Stomach (tissue), 4 donors: ENCODE results near the gene FAU.

Experiments
- POLR2A ChIP-seq, 4 donors: fragments of 450-650 bp; IDR thresholded peaks; one replicate each; pipeline ENCODE4 v1.6.1; 2016; ENCODE audit warnings: antibody characterized with exemption in 4 of 4, control low read depth in 2 of 4, mild to moderate bottlenecking in 1 of 4, moderate library complexity in 1 of 4
- TF ChIP-seq, protein P1 (sequence below), 7 experiments: fragments of 450-650 bp in 4 of 7; fragments of 200-600 bp in 3 of 7; sonication (generic) in 3 of 7; IDR thresholded peaks; one replicate each; pipeline ENCODE4 v1.5.1; 2016 to 2019; ENCODE audit warnings: antibody characterized with exemption in 7 of 7, control low read depth in 2 of 7, mild to moderate bottlenecking in 1 of 7

DNA sequence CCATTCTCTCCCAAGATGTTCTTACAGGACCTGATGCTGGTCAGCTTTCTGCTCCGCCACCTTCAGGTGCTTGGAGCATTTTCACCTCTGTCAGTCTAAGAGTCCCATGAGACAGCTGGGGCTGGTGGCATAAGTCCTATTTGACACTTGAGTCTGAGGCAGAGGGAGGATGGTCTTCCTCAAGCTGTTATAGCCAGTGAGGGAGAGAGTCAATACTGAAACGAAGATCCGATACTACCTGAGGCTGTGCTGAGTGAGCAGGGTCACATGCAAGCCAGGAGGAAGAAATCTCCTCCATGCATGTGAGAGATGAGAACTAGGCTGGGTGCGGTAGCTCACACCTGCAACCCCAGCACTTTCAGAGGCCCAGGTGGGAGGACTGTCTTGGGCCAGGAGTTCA, 32.3 kb downstream of the FAU start:
- TF ChIP-seq POLR2A (IDR thresholded peaks at IDR 0.05) = no peak
- TF ChIP-seq, protein P1, sequence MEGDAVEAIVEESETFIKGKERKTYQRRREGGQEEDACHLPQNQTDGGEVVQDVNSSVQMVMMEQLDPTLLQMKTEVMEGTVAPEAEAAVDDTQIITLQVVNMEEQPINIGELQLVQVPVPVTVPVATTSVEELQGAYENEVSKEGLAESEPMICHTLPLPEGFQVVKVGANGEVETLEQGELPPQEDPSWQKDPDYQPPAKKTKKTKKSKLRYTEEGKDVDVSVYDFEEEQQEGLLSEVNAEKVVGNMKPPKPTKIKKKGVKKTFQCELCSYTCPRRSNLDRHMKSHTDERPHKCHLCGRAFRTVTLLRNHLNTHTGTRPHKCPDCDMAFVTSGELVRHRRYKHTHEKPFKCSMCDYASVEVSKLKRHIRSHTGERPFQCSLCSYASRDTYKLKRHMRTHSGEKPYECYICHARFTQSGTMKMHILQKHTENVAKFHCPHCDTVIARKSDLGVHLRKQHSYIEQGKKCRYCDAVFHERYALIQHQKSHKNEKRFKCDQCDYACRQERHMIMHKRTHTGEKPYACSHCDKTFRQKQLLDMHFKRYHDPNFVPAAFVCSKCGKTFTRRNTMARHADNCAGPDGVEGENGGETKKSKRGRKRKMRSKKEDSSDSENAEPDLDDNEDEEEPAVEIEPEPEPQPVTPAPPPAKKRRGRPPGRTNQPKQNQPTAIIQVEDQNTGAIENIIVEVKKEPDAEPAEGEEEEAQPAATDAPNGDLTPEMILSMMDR (IDR thresholded peaks at IDR 0.05) = no peak
